Measurements from ENCODE around the gene TRABD2A. TPM values are rescaled to one million over a fixed set of nuclear protein-coding genes. Genes with fewer than 3 reads are reported as not detected.

TRABD2A gene
- total and polyA plus RNA-seq, 2 of the 13 experiments (the other 11 are each of a cell fraction or from before 2014, with no cell fraction given): 0.15 TPM; not detected in 1

DNA sequence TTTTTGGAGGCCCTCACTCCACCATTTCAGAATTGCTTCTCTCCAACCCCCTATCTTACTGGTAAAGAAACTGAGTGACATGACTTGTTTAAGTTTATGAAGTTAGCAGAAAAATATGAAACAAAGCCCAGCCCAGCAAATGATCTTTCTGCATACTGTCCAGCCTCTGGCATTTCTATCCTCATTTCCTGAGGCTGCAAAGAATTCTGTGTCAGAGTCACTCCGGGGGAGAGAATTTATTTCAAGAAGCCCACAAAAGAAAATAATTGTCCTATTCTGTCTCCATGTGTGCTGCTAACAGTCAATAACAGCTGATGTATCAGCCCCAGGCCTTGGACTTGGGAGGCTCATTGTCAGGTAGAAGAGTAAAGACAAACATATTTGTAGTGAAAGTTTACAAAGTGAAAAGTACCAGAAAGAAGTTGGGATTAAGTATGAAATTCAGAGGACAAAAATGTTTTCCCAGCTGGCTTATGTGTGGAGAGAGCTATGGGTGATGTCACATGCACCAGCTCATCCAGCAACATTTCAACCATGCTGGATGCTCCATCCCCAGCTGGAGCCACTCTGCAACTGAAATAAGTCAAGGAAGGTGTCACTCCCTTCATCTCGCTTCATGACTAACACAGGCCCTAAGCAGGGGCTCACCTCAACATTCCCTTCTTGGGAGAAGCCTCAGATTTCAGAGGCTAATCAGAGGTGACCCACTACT lies 42.3 kb downstream of the TRABD2A start:
- Histone ChIP-seq H3K4me3 (replicated peaks in 1 of 3; ENCODE audit: insufficient read depth in 1 of 3, low read depth in 2 of 3, low read length in 3 of 3) (no peak overlapping the region), H3K27me3 (ENCODE audit: control insufficient read depth in 1 of 2, insufficient read depth in 2 of 2, low read length in 2 of 2) (no peaks in the 10 kb centered on the region; a peak in 2 of 5 replicates), H3K79me2 (ENCODE audit: insufficient read depth, low read length) (no peaks in the 10 kb centered on the region), H3K4me2 (ENCODE audit: low read depth, low read length) (no peak overlapping the region), H3K9ac (ENCODE audit: insufficient read depth, low read depth, low read length) (no peak overlapping the region), H2AFZ (ENCODE audit: low read length) (no peak overlapping the region), H3K27ac (ENCODE audit: extremely low read length, insufficient read depth, low read length) (no peak overlapping the region), H3K36me3 (replicated peaks in 1 of 2; ENCODE audit: control insufficient read depth in 1 of 2, insufficient read depth in 2 of 2, low read length in 2 of 2) (no peaks in the 10 kb centered on the region), H3K9me3 (ENCODE audit: low read length) (0 out of 2 replicates have a peak, but pooled peaks cover 5% of the 10 kb centered on the region), H3K4me1 (ENCODE audit: insufficient read depth, low read length) (peaks cover 8% of the 10 kb centered on the region; the same call in 1 of the 2 replicates), H4K20me1 (ENCODE audit: insufficient read depth, low read length) (no peaks in the 10 kb centered on the region)
- CTCF ChIA-PET (ENCODE audit: low intra/inter-chr PET ratio, low total read pairs): no interaction called here
- no TSS peak for BruUV-seq (replicated peaks)
- ATAC-seq (no peak), DNase-seq (ENCODE audit: low spot score) (no peak), FAIRE-seq (no peak)
- no peak for TF ChIP-seq MED8 (CRISPR knock-in tag; IDR thresholded peaks at IDR 0.05; ENCODE audit: insufficient replicate concordance)
- no peak for TF ChIP-seq TGIF2 (CRISPR knock-in tag; IDR thresholded peaks at IDR 0.05)
- TF ChIP-seq HIVEP1 (CRISPR knock-in tag; IDR thresholded peaks at IDR 0.05): no peak
- TF ChIP-seq IKZF4 (CRISPR knock-in tag; IDR thresholded peaks at IDR 0.05; ENCODE audit: borderline replicate concordance, low read depth, not compliant biosample characterization): no peak
- no peak for TF ChIP-seq ZNF34 (CRISPR knock-in tag; IDR thresholded peaks at IDR 0.05; ENCODE audit: borderline replicate concordance)
- no peak for TF ChIP-seq ZNF563 (CRISPR knock-in tag; IDR thresholded peaks at IDR 0.05)
- TF ChIP-seq POLR2AphosphoS2 (IDR thresholded peaks at IDR 0.05; ENCODE audit: low read depth, low read length): no peak
- TF ChIP-seq, protein P1, sequence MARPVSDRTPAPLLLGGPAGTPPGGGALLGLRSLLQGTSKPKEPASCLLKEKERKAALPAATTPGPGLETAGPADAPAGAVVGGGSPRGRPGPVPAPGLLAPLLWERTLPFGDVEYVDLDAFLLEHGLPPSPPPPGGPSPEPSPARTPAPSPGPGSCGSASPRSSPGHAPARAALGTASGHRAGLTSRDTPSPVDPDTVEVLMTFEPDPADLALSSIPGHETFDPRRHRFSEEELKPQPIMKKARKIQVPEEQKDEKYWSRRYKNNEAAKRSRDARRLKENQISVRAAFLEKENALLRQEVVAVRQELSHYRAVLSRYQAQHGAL (CRISPR knock-in tag; IDR thresholded peaks at IDR 0.05; ENCODE audit: not compliant biosample characterization): no peak
- in situ Hi-C loops (cut with HindIII; ENCODE audit: extremely low pct_ligation_motif_present, low pct_unique_long_range_greater_than_20kb): no loop called here
- POLR2A ChIA-PET: no interaction called here
- 37% methylated on average over 2 of the region's 2 CpGs for WGBS (ENCODE audit: low lambda C conversion rate)
- intact Hi-C loops (cut with micrococcal nuclease; ENCODE audit: unreplicated experiment): no loop called here
